ENCODE measurements around the gene TRIL. TPM values are rescaled to one million over a fixed set of nuclear protein-coding genes. Genes with fewer than 3 reads are reported as not detected.
A peak's percentile ranks its signal among the peaks of the same experiment; 100 is the strongest.

Gene TRIL
- total and polyA plus RNA-seq, 11 donors = 0.53 to 7.0 (median 3.2) TPM

DNA sequence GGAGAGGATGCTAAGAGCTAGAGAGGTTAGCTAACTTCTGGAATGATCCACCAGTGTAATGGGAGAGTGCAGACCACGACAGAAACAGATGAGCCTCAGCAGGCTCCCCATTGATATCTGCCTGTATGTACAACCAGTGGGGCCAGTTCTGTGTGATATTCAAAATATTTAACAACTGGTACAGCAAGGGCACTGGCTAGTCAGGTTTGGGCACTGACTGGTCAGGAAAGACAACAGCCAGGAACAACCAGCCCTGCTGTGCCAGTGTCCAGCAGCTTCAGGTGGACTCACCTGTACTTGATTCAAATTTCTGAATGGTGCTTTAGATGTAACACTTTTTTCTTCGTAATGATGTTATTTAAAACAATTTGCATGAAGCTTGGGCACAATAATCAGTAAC is 5.9 kb upstream of the TRIL start:
- intact Hi-C loops (cut with DNase I) = loop anchor here in 1 of 10 donors (10.0 kb wide), 1 partner anchor 51 kb away; no protein-coding TSS in a partner anchor
- H3K9me3 ChIP-seq = no peaks in the 10 kb centered on the region
- TF ChIP-seq, protein P1, sequence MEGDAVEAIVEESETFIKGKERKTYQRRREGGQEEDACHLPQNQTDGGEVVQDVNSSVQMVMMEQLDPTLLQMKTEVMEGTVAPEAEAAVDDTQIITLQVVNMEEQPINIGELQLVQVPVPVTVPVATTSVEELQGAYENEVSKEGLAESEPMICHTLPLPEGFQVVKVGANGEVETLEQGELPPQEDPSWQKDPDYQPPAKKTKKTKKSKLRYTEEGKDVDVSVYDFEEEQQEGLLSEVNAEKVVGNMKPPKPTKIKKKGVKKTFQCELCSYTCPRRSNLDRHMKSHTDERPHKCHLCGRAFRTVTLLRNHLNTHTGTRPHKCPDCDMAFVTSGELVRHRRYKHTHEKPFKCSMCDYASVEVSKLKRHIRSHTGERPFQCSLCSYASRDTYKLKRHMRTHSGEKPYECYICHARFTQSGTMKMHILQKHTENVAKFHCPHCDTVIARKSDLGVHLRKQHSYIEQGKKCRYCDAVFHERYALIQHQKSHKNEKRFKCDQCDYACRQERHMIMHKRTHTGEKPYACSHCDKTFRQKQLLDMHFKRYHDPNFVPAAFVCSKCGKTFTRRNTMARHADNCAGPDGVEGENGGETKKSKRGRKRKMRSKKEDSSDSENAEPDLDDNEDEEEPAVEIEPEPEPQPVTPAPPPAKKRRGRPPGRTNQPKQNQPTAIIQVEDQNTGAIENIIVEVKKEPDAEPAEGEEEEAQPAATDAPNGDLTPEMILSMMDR (IDR thresholded peaks at IDR 0.05) = no peak
- no peak for TF ChIP-seq POLR2A (IDR thresholded peaks at IDR 0.05)
- no peak overlapping the region for H3K4me3 ChIP-seq
- 83 to 91% (median 84%) methylated on average over 2 of the region's 2 CpGs for WGBS, 4 donors
- H3K27ac ChIP-seq = no peak overlapping the region
- H3K36me3 ChIP-seq = no peaks in the 10 kb centered on the region
- DNase-seq (no peak), ATAC-seq (no peak)
- peaks cover 0 to under 1% (median 0%) of the 10 kb centered on the region in 12 donors for H3K4me1 ChIP-seq
- no peaks in the 10 kb centered on the region for H3K27me3 ChIP-seq

DNA sequence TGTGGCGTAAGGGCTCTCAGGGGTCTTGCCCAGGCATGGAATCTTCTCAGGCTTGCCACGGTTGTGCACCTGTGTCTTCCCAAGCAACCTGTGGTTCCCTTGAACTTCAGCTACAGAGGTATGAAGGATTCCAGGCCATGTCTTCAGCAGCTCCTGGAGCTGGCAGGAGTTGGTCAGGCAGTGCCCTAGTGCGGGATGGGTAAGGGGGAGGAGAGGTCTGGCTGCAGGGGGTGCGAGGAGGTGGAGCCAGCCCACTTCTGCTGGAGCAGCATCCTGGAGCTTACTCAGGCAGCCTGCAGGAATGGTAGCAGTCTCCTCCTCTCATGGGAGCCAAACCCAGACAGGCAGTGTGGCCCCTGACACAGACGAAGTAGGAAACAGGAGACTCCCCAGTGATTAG is 3.8 kb upstream of the TRIL start:
- ATAC-seq = no peak

DNA sequence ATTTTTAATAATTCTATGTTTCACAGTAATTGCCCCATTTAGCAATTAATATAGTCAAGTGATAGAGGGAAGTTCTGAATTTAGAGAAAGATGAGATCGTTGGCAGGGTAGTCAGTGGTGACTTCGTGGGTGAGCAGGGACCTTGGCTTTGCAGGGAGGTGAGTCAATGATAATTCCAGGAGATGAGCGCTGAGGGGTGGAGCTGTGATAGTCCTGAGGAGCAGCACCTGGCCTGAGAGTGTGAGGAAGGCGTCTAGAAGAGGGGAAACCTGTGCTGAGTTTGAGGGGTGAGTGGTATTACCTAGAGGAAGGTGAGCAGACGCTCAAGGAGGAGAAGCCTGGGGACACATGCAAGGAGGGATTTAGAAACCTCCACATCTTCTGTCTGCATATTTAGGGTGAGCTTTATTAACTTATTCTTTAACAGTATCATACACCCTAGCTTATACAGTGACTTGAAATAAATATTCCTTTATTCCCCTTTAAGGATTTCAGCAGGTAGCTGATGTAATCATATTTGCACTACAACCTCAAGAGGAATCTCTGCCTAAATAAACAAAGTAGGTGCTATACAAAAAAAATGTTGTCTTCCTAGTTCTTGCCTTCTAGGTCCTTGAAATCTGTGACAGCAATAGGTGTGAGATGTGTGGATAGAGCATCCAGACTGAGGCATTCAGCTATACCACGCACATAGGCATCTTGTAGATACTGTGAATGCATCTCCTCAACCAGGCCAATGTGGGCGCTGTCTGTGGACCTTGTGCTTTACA is 2.1 kb upstream of the TRIL start:
- H3K9me3 ChIP-seq = no peaks in the 10 kb centered on the region
- no peaks in the 10 kb centered on the region for H3K36me3 ChIP-seq
- no peak overlapping the region for H3K27ac ChIP-seq
- DNase-seq = no peak
- ATAC-seq = no peak
- H3K27me3 ChIP-seq = peaks cover 0 to 38% (median 0%) of the 10 kb centered on the region in 9 donors
- WGBS, 4 donors = 92 to 96% (median 93%) methylated on average over 7 of the region's 7 CpGs
- intact Hi-C loops (cut with DNase I) = loop anchor here in 1 of 10 donors (10.0 kb wide), 1 partner anchor 55 kb away; no protein-coding TSS in a partner anchor
- no peak overlapping the region for H3K4me3 ChIP-seq
- peaks cover 5 to 36% (median 28%) of the 10 kb centered on the region in 12 donors for H3K4me1 ChIP-seq
- no peak for TF ChIP-seq POLR2A (IDR thresholded peaks at IDR 0.05)
- TF ChIP-seq, protein P1 (IDR thresholded peaks at IDR 0.05) = no peak

More for the DNA sequence above, 3.8 kb upstream of the TRIL start:
- Histone ChIP-seq H3K27ac (no peak overlapping the region), H3K36me3 (no peaks in the 10 kb centered on the region), H3K4me1 (peaks cover 3 to 19% (median 14%) of the 10 kb centered on the region in 12 donors), H3K9me3 (no peaks in the 10 kb centered on the region), H3K27me3 (peaks cover 0 to 21% (median 0%) of the 10 kb centered on the region in 9 donors), H3K4me3 (no peak overlapping the region)
- WGBS, 4 donors = 70 to 82% (median 75%) methylated on average over 5 of the region's 5 CpGs
- DNase-seq = no peak
- intact Hi-C loops (cut with DNase I) = loop anchor here in 1 of 10 donors (10.0 kb wide), 1 partner anchor 53 kb away; no protein-coding TSS in a partner anchor
- TF ChIP-seq POLR2A (IDR thresholded peaks at IDR 0.05) = no peak
- TF ChIP-seq, protein P1 (IDR thresholded peaks at IDR 0.05) = no peak

DNA sequence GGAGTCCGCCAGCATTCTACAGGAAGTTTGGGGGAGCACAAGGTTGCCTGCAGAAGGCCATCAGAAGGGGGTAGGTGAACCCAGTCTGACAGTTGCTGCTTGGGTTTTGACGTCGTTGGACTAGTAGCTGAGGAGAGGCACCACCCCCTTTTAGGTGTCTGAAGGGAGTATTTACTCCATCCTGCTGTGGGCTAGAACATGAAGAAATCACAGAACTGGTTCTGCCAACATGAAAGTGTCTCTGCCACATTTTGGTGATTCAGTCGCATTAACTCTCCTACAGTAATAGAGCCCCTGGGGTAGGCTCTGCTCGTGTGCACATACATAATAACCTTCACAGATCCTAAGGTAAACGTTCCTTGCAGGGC is 834 bp upstream of the TRIL start:
- TF ChIP-seq, protein P1 (IDR thresholded peaks at IDR 0.05) = no peak
- no peak for TF ChIP-seq POLR2A (IDR thresholded peaks at IDR 0.05)
- H3K36me3 ChIP-seq = no peaks in the 10 kb centered on the region
- peaks cover 0 to 48% (median 0%) of the 10 kb centered on the region in 9 donors for H3K27me3 ChIP-seq
- intact Hi-C loops (cut with DNase I) = loop anchor here in 8 of 10 donors (5.0 to 10.0 kb wide), 4 partner anchors 46 to 146 kb away; no protein-coding TSS in a partner anchor
- H3K9me3 ChIP-seq = no peaks in the 10 kb centered on the region
- peak overlapping the region in 10 of 12 donors; percentile 45 to 73 (median 64) for H3K4me3 ChIP-seq
- DNase-seq (no peak), ATAC-seq (no peak)
- WGBS, 4 donors = 60 to 76% (median 69%) methylated on average over 6 of the region's 6 CpGs
- H3K27ac ChIP-seq = peak overlapping the region in 11 of 12 donors; percentile 11 to 79 (median 70)
- peaks cover 5 to 46% (median 31%) of the 10 kb centered on the region in 12 donors for H3K4me1 ChIP-seq
